Measurements from ENCODE around the gene TWF2. TPM values are rescaled to one million over a fixed set of nuclear protein-coding genes. Genes with fewer than 3 reads are reported as not detected.

The TWF2 gene
- total RNA-seq, 1 donor from 2014 or later: 154 TPM

DNA sequence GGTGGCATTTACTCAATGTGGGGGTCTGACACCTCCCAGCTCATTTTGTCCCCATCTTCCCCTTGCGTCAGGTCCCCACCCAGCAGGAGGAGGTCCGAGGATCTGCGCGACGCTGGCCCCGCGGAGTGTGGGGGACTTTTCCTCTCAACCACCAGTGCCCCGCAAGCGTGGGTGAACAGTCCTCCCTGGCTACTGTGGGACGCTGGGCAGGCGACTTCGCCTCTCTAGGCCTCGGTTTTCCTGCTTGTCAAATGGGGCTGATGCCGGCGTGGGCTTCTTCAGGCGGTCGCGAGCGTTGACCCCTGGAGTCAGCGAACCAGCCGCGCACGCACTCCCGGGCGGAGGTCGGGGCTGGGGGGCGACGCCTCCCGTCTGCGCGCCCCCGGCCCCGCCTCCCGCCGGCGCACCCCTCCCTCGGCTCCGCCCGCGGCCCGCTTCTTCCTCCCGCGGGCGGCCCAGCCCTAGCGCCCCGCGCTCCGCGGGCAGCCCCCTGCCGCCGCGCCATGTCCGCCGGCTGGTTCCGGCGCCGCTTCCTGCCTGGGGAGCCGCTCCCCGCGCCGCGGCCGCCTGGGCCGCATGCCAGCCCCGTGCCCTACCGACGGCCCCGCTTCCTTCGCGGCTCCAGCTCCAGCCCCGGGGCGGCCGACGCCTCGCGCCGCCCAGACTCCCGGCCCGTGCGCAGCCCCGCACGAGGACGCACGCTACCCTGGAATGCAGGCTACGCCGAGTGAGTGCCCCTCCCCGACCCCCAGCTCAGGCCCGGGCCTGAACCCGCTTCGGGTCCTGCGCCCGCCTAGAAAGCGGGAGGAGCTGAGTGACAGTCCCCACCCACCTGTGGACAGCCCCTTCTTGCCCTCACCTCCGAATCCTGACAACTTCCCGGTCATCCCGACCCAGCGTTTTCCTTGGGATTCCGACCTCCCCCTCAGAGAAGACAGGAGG is 6.6 kb upstream of the TWF2 start, which contains the start of gene PPM1M:
PPM1M (plus strand) TSS at position 438 of the 942 bp plus-strand sequence; CDS start at position 504, 66 bp downstream.
- peak within 1 kb of the TSS; percentile 58 for H3K4me3 ChIP-seq (ENCODE audit: low read depth, low read length)
- TF ChIP-seq, protein P1, sequence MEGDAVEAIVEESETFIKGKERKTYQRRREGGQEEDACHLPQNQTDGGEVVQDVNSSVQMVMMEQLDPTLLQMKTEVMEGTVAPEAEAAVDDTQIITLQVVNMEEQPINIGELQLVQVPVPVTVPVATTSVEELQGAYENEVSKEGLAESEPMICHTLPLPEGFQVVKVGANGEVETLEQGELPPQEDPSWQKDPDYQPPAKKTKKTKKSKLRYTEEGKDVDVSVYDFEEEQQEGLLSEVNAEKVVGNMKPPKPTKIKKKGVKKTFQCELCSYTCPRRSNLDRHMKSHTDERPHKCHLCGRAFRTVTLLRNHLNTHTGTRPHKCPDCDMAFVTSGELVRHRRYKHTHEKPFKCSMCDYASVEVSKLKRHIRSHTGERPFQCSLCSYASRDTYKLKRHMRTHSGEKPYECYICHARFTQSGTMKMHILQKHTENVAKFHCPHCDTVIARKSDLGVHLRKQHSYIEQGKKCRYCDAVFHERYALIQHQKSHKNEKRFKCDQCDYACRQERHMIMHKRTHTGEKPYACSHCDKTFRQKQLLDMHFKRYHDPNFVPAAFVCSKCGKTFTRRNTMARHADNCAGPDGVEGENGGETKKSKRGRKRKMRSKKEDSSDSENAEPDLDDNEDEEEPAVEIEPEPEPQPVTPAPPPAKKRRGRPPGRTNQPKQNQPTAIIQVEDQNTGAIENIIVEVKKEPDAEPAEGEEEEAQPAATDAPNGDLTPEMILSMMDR (conservative IDR thresholded peaks at IDR 0.05; ENCODE audit: low read depth, low read length): no peak
- DNase-seq (ENCODE audit: low read depth): no peak

DNA sequence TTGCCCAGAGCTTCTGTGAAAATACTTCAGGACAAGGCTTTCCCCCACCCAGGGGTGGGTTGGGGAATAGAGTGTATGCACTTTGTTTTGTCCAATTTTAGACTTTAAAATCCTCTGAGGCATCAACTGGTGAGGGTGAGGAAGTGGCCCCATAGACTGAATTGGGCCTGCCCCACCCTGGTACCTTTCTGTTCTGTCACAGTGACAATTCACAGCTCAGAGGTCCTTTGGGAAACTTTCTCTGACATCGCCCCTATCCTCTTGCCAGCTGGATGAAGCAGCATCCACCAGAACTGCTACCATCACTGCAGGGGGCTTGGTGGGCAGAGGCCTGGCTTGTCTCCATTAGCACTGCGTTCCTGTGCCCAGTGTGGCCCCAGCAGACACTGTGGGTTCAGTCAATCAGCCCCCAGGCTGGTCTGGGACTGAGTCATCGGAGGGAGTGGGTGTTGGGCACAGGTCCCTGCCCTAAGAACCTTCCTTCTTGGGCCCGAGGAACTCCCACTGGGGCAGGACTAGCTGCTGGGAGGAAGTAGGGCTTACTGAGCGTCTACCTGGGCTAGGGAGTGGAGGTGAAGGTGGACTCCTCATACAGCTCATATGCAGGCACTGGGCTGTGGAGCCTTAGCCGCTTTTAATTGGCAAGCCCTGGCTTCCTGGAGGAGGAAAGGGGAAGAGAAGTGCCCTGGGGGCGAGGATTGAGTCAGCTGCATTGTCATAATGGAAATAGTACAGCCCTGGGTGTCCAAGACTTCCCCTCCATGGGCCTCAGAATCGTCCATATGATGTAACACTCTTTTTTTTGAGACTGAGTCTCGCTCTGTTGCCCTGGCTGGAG is 5.1 kb upstream of the TWF2 start:
- TF ChIP-seq, protein P1 (conservative IDR thresholded peaks at IDR 0.05; ENCODE audit: low read depth, low read length): no peak
- H3K4me3 ChIP-seq (ENCODE audit: low read depth, low read length): no peak overlapping the region
- DNase-seq (ENCODE audit: low read depth): no peak

DNA sequence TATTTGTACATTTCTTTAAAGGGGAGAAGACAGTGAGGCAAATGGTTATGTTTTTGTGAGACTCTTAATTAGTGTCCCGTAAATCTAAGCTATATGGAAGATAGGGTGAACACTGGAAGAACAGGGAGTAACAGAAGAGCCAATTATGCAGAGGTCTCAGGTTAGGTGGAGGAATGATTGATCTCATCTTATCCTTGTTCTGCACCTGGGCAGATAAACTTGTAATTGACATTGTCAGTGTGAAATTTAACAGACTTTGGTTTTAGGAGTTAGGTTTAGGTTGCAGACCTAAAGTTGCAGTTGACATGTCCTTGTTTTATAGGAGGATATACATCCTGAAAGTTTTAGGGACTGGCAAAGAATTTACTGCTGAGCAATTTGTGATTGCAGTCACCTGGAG is 3.1 kb upstream of the TWF2 start:
- no peak for DNase-seq (ENCODE audit: low read depth)

DNA sequence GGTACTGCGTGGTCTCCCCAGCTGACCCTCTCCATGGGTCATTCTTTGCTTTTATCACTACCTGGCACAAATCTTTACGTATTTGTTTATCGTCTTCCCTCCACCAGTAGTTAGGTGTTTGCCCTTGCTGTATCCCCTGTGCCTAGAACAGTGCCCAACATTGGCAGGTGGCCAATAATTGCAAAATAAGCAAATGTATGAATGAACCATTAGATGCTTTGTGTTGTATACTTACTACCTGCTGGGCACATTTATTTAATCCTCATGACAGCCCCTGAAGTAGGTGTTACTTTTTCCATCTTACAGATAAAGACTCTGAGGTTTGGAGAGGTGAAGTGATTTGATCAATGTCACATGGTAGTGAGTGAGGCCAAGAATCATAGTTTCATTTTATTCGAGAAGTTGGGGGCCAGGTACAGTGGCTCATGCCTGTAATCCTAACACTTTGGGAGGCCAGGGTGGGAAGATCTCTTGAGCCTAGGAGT is 2.0 kb upstream of the TWF2 start:
- TF ChIP-seq, protein P1 (conservative IDR thresholded peaks at IDR 0.05; ENCODE audit: low read depth, low read length): no peak
- no peak overlapping the region for H3K4me3 ChIP-seq (ENCODE audit: low read depth, low read length)
- DNase-seq (ENCODE audit: low read depth): no peak

More for the DNA sequence above, 3.1 kb upstream of the TWF2 start:
- no peak overlapping the region for H3K4me3 ChIP-seq (ENCODE audit: low read depth, low read length)
- TF ChIP-seq, protein P1 (conservative IDR thresholded peaks at IDR 0.05; ENCODE audit: low read depth, low read length): no peak

DNA sequence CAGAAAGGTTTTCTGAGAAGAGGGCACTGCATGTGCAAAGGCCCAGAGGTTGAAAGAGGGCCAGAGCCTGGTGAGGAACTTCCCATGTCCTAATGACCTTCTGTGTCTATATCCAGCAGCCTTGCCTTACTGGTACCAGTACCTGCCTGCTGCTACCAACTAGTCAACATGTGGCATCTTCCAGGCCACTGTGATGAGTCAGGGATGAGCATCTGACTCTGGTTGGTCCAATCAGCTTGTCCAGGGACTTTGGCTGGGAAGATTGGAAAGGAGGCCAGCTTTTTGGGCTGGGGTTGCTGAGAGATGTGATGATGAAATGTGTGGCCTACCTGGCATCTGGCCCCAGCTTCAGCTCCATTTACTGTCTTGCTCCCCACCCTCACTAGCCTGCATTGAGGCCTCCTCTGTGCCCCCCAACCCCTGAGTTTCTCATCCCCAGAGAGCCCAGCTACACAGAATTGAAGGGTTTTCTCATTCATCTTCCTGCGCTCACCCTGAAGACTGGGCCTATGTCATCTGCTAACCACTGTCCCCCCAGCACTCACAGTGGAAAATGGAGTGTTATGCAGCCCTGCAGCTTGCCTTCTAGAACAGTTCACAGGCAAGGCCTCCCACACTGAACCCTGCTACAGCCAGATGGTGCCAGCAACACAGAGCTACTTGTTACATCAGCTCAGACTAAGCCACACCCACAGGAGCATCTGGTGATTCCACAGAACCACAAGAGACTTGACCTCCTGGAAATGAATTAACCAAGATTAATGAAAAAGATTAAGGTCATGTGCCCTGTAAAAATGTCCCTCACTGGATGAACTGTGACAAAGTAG is 1.3 kb upstream of the TWF2 start:
- peak overlapping the region; percentile 96 for H3K4me3 ChIP-seq (ENCODE audit: low read depth, low read length)
- no peak for DNase-seq (ENCODE audit: low read depth)
- TF ChIP-seq, protein P1 (conservative IDR thresholded peaks at IDR 0.05; ENCODE audit: low read depth, low read length): peak; percentile 29

DNA sequence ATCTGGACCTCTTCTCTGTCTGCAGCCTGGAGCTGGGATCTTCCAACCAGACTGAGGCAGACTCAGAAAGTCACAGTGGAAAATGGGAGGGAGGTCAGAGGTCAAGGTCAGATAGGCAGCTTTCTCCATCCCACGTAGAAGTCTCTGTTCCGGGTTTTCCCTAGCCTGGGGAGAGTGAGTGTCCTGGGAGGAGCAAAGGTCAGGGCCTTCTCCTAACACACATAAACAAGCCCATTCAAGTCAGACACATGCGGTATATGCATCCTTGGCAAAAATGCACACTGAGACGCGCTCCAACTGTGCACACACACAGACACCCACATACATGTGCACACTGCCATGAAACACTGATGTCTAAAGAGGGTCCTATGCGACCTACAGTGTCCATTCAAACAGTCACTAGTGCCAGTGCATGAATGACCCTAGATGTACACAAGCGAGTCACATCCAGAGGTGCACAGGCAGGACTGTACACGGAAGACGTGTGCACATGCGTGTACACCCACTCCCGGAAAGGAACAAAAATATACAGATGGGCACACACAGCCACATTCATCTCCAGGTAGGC is 681 bp downstream of the TWF2 start:
- peak overlapping the region; percentile 96 for H3K4me3 ChIP-seq (ENCODE audit: low read depth, low read length)
- TF ChIP-seq, protein P1 (conservative IDR thresholded peaks at IDR 0.05; ENCODE audit: low read depth, low read length): no peak
- DNase-seq (ENCODE audit: low read depth): no peak
